Thyroid gland (tissue), 4 donors: ENCODE data around the gene CCDC74A.
"Not testable (repeated sequence)": the region's sequence is repeated elsewhere in the genome, so short reads cannot be mapped to it uniquely, and the experiment has no call there.

Source experiments
- POLR2A ChIP-seq, 2 donors: fragments of 450-650 bp; IDR thresholded peaks; one replicate each; pipeline ENCODE4 v1.6.1; 2017; ENCODE audit warnings: antibody characterized with exemption in 2 of 2, mild to moderate bottlenecking in 2 of 2, moderate library complexity in 1 of 2
- TF ChIP-seq, protein P1 (sequence below), 6 experiments: fragments of 200-600 bp in 3 of 6; fragments of 450-650 bp in 3 of 6; sonication (generic) in 3 of 6; IDR thresholded peaks; one replicate each; pipeline ENCODE4 v1.5.1; 2016 to 2019; ENCODE audit warnings: antibody characterized with exemption in 6 of 6, mild to moderate bottlenecking in 2 of 6, inconsistent platforms in 1 of 6, moderate library complexity in 1 of 6

- TF ChIP-seq, protein P1, sequence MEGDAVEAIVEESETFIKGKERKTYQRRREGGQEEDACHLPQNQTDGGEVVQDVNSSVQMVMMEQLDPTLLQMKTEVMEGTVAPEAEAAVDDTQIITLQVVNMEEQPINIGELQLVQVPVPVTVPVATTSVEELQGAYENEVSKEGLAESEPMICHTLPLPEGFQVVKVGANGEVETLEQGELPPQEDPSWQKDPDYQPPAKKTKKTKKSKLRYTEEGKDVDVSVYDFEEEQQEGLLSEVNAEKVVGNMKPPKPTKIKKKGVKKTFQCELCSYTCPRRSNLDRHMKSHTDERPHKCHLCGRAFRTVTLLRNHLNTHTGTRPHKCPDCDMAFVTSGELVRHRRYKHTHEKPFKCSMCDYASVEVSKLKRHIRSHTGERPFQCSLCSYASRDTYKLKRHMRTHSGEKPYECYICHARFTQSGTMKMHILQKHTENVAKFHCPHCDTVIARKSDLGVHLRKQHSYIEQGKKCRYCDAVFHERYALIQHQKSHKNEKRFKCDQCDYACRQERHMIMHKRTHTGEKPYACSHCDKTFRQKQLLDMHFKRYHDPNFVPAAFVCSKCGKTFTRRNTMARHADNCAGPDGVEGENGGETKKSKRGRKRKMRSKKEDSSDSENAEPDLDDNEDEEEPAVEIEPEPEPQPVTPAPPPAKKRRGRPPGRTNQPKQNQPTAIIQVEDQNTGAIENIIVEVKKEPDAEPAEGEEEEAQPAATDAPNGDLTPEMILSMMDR (IDR thresholded peaks at IDR 0.05) = not testable (repeated sequence)
- not testable (repeated sequence) for TF ChIP-seq POLR2A (IDR thresholded peaks at IDR 0.05)
Measured at GRCh38 chr2:131533609-131534316, 6.1 kb downstream of the CCDC74A start.
